ENCODE results near the gene ZBTB7C.

Gene ZBTB7C

DNA sequence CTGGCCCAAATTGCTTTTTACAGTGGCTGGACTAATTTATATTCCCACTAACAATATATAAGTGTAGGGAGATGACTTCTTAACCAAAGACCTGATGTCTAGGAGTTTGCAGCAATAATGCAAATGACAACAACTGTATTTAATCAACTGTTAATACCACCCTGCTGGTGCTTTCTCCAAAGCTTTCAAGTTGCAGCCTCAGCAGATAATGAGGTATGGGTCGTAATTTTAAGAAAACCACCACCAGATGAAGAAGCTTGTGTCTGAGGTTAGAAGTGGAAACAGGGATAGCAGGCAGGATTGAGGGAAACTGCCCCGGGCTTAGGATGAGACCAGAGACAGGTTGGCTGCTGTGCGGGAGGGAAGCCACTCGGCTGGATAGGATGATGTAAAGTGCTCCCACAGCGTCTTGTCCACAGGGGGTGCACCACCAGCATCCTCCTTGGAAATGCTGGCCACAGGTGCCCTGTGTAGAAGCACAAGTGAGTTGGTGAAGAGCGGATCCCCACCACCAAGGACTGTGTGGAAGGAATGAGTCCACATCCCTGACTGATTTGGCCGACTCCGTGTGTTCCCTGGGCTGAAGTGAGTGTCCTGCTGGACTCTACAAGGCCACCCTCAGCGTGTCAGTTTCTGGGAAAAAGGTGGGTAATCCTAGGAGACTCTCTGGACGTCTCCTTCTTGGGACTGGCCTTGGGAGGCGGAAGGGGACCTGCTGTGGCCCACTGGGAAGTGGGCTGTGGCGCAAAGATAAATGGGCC, 402.6 kb downstream of the ZBTB7C start:
- FAIRE-seq, result no peak

- no peak for FAIRE-seq
Observed at GRCh38 chr18:48004577-48004976, 404.6 kb downstream of the ZBTB7C start.

DNA sequence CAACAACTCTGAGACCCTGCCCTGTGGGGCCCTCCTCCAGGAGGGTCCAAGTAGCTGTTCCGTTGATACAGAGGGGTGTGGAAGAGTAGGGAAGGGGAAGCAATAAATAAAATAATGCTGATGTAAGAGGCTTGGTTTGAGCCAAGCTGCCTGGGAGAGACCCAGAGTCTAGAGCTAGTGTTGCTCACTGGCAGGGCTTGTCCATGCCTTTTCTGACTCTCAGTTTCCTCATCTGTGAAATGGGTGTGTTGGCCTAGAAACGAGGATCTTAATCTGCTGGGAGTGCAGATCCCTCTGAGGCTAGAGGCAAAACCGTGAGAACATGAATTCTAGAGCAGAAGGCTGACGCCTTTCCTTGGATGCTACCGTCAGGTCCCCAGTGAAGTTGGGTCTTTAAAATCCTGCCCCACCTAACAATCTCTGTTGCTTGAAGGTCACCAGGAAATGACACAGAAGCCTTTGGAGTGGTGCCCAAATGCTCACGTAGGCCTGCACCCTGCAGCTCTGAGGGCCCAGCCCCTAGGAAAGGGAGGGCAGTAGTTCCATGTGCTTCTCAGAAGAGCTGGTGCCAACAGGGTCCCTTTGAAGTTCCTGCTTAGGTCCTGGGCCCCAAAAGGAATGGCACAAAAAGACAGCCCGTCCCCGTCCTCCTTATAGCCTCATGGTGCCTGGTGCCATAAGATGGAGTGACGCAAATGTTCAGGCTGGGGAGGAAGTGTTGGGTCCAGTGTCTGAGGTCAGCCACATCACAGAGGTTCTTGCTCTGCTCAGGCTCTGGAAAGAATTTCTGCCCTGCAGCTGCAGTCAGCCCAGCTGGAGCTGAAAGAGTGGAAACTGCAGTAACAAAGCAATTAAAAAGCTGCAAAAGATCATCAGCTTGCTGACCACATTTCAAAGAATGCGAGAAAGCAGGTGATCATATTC, 405.5 kb downstream of the ZBTB7C start:
- no peak for FAIRE-seq

DNA sequence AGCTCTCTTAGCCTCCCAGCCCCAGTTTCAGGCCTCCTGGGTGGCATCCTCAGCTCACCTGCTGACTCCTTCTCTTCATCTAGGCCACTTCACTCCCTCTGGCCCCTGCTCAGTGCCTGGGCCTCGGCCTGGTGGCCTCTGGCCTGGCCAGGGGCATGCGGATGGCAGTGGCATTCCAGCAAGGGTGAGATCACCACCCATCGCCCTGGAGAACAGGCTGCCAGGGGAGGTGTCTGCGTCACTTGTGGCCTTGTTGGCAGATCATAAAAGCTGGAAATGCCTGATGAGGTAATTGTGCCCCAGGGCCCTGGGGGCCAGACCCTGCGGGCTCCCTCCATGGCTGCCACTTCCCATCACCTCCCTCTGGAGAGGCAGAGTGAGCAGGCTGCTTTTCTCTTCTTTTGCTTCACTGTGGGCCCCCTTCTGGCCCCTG, 406.2 kb downstream of the ZBTB7C start:
- FAIRE-seq, result no peak

GRCh38 chr18:48000701-48001100, 408.5 kb downstream of the ZBTB7C start:
- no peak for FAIRE-seq

DNA sequence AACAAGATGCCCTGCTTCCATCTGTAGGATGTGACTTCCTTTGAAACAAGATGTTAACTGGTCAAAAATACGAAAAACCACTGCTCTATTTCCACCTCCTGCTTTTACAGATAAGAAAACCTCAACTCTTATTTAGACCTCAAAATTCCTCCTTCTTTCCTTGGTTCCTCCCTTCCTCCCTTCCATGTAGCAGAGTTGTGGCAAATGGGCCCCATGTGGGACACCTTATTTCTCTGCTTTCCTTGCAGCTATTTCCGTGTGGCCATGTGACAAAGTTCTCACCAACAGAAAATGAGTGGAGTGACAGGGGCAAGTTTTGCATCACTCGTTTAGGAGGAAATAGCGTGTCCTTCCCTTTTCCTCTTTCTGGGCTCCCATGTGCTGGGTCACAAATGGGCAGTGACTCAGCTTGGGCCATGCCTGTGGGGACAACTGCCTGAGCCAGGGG, 409.4 kb downstream of the ZBTB7C start:
- FAIRE-seq, result no peak

DNA sequence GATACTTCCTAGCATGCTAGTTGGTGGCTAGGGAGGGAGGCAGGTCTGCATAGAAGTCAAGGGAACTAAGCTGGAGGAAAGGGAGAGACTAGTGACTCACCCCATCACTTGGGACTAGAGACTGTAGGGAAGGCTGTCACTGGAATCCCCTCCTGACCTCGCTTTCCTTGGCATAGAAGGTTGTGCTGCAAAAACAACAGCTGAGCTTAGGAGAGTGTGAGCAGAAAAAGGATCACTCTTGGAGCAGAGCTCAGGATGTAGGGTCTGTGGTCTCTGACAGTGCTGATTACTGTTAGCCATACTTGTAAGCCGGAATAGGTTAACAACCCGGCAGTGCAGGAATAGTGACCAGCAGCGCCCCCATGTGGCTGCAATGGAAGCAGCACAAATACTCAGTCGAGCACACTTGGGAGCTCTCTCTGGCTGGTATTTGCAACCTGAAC, 411.8 kb downstream of the ZBTB7C start:
- FAIRE-seq, result no peak

DNA sequence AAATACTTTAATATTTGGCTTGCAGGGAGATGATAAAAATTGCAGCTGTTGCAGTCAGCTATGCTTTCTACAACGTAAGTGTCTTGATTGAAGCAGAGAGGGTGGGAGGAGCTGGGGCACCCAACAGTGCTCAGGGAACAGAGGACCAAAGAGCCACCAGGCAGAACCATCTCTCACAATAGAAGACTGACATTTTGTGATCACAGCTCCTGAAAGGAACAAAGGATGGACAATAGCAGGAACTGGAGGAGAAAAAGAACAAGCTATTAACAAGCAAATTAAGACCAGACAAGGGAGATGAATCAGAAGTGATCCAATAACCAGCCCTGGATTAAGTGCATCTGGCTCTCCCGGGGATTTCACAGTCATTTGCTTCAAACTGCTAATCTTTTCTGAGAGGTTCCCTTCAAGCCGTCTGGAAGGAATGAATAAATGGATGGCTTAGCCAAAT, 413.1 kb downstream of the ZBTB7C start:
- FAIRE-seq, result no peak

DNA sequence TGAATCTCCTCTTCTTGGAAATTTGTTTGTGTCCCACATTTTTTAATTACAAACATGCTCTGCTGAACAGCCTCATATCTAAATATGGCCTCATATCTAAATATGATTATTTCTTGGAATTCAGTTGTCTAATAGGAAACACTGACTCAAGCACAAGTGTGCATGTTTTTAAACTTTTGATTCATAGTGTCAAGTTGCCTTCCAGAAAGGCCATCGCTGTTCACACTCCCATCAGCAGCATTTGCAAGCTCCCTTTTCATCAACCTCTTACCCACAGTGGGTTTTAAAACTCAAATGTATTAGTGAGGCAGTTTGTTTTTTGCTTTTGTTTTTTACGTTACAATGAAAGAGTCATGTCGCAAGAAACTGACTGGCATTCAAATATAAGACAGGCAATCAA, 413.5 kb downstream of the ZBTB7C start:
- no peak for FAIRE-seq

- no peak for FAIRE-seq
Observed at GRCh38 chr18:47993409-47993808, 415.8 kb downstream of the ZBTB7C start.

DNA sequence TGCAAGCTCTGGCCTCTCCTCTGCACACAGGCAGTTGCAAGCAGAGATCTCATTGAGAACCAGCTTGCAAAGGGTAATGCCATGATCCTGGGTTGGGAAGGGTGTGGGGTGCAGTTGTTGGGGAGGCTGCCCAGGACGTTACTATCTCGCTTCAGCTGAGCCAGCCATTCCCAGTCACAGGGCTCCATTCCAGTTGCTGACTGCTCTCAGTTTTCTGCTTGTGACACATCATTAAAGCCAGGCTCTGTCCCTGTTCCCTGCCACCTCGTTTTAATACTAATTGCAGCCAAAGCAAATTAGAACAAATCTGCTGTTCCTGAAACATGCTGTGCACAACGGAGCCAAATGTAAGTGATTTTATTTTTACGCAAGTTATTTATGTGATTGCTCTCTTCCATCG, 416.2 kb downstream of the ZBTB7C start:
- no peak for FAIRE-seq

GRCh38 chr18:47992266-47992665, 416.9 kb downstream of the ZBTB7C start:
- no peak for FAIRE-seq

DNA sequence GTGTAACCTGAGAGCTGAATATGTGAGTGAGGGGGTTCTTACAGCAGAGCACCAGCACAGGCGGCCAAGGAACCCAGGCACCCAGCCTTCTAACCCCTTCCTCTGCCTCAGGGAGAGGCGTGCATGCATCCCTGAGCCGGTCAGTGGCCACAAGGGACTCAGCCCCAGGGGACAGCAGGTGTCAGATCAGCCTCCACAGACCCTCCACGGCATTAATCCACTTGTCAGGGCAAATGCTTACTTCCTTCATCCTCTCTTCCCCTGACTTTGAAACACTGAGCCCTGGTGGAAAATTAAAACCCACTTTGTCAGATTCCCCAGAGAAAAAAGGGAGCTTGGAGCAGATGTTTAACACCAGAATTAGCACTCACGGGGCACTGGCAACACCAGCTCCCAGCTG, 418.2 kb downstream of the ZBTB7C start:
- no peak for FAIRE-seq

GRCh38 chr18:47987388-47987699, 421.8 kb downstream of the ZBTB7C start:
- FAIRE-seq, result no peak

DNA sequence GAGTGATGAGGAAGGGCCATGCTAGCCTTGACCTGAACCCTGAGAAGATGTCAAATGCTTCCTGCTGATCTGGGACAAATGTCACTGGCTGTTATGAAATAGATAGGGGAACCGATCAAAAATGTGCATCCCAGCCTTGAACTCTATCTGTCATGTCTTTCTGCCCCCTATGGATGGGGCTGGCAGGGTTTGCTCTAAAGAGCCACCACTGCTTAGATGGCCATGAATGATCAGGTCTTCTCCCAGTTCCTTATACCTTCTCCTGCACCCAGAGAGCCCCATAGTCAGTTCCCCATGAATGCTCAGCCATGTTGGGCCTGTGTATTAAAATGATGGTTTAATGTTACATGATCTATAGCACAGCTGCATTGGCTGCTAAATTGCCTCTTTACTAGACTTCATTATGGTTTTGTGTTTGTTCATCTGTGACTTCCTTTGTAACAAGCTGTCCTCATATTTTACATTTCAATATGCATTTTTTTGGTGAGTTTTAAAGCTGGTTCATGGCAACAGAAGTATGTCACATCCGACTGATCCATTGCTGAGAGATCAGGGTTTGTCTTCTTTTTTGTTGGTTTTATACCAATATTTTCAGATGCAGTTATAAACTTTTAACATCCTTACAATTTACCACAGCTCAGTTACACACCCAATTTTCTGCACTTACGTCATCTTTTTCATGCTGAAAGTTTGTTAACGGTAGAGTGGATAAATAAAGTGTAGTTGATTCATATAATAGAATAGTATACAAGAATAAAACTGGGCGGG, 422.4 kb downstream of the ZBTB7C start:
- no peak for FAIRE-seq

- no peak for FAIRE-seq
Observed at GRCh38 chr18:47985866-47986265, 423.3 kb downstream of the ZBTB7C start.

- no peak for FAIRE-seq
Observed at GRCh38 chr18:47984991-47985390, 424.2 kb downstream of the ZBTB7C start.

- no peak for FAIRE-seq
Observed at GRCh38 chr18:47983946-47984345, 425.2 kb downstream of the ZBTB7C start.

GRCh38 chr18:47983055-47983454, 426.1 kb downstream of the ZBTB7C start:
- no peak for FAIRE-seq

GRCh38 chr18:47981830-47982229, 427.4 kb downstream of the ZBTB7C start:
- FAIRE-seq, result no peak

DNA sequence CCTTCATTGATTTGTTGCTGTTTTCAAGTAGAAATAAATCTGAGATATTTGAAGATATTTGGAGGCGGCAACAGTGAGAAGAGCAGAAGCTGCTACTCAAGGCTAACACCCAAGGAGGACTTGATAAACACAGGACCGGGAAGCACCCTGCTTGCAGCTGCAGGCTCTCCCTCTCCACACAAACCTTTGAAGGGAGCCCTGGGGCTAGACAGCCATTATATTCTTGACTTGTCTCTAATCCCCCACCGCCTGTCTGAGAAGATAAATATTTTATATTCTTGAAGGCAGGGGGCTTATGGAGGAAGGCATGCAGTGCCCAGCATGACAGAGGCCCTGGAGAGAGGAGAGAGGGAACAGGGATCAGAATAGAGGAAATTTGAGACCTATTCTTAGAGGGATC, 427.9 kb downstream of the ZBTB7C start:
- FAIRE-seq, result no peak

GRCh38 chr18:47979611-47980200, 429.5 kb downstream of the ZBTB7C start:
- no peak for FAIRE-seq

DNA sequence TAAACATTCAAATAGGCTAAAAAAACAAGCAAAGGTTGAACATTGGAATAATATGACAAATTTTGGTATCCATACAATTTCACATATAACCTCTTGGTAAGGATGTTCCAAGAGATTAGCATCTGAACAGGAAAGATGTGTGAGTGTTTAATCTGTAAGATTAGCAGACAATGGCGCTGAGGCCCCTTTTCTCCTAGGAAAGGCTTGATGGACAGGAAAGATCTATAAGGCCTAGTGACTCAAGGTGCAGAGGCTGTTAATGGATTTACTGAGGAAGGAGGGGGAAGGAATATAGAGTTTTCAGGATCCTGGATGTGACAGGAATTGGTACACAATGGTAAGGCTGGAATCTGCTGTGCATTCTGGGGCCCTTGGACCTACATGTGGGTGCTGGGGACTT, 430.6 kb downstream of the ZBTB7C start:
- FAIRE-seq, result no peak
